ENCODE measurements around the gene FGF2.
"Not testable (repeated sequence)": the region's sequence is repeated elsewhere in the genome, so short reads cannot be mapped to it uniquely, and the experiment has no call there.

FGF2 gene

GRCh38 chr4:122930862-122931261 lies 104.2 kb downstream of the FGF2 start:
- no peak for DNase-seq

DNA sequence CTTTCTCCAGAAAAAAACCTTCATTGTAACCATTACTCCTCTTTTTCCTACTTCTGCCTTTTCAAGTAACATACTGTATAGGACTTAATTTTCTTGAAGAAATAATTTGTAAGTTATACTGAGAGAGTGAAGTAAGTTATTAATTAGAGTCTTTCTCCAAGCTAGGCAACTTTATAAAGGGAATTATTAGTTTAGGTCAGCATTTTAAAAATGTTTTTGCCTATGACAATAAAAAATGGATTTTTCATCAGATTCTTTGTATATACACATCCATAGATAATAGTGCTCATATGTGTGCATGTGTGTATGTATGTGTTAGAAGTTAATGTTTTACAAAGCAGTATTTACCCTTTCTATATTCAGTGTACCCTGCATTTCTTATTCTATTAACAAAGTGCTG lies 106.1 kb downstream of the FGF2 start:
- DNase-seq, result no peak

DNA sequence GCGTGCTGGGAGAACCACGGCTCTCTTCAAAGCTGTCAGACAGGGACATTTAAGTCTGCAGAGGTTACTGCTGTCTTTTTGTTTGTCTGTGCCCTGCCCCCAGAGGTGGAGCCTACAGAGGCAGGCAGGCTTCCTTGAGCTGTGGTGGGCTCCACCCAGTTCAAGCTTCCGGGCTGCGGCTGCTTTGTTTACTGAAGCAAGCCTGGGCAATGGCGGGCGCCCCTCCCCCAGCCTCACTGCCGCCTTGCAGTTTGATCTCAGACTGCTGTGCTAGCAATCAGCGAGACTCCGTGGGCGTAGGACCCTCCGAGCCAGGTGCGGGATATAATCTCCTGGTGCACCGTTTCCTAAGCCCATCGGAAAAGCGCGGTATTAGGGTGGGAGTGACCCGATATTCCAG lies 118.5 kb downstream of the FGF2 start:
- not testable (repeated sequence) for DNase-seq

- no peak for DNase-seq
Measured at GRCh38 chr4:122946142-122946541, 119.5 kb downstream of the FGF2 start.
